K562 (cell line): ENCODE data around the gene IRF3. TPM values are rescaled to one million over a fixed set of nuclear protein-coding genes. Genes with fewer than 3 reads are reported as not detected.

Experiments used
- CBX1 ChIP-seq: sonication (generic); IDR thresholded peaks from 2 replicates; pipeline ENCODE4 v1.6.1; 2016; ENCODE audit warnings: antibody characterized with exemption, low read depth, mild to moderate bottlenecking
- E2F8 ChIP-seq: fragments of 450-650 bp; IDR thresholded peaks from 2 replicates; pipeline ENCODE4 v1.7.1; 2018; ENCODE audit warnings: mild to moderate bottlenecking, low read depth; ENCODE audit not compliant: partially characterized antibody
- GATA2 ChIP-seq: sonication (generic); formaldehyde crosslinking; IDR thresholded peaks from 2 replicates; pipeline ENCODE4 v1.4.0; 2020; ENCODE audit warnings: mild to moderate bottlenecking, missing genetic modification reagents
- GTF2A2 ChIP-seq: IDR thresholded peaks from 2 replicates; pipeline ENCODE4 v1.6.1; 2016; ENCODE audit warnings: mild to moderate bottlenecking, missing genetic modification characterization, missing compliant biosample characterization
- JUND ChIP-seq, 2 experiments: IDR thresholded peaks; 2 replicates in 1 of 2; 3 replicates in 1 of 2; pipeline ENCODE4 v1.6.1; 2011; ENCODE audit warnings: borderline replicate concordance in 2 of 2, low read depth in 2 of 2, low read length in 2 of 2, improper control_type of control experiment in 1 of 2, missing biosample characterization in 1 of 2, missing genetic modification characterization in 1 of 2, missing genetic modification reagents in 1 of 2
- MITF ChIP-seq: IDR thresholded peaks from 2 replicates; pipeline ENCODE4 v1.6.1; 2014; ENCODE audit warnings: antibody characterized with exemption
- PHF20 ChIP-seq: fragments of 450-650 bp; IDR thresholded peaks from 2 replicates; pipeline ENCODE4 v1.6.1; 2018; ENCODE audit not compliant: partially characterized antibody
- PTBP1 ChIP-seq: fragments of 200-400 bp; formaldehyde crosslinking; IDR thresholded peaks from 2 replicates; pipeline ENCODE4 v1.6.1; 2017; ENCODE audit warnings: low read depth, low read length
- SMAD1 ChIP-seq: fragments of 150-350 bp; IDR thresholded peaks from 2 replicates; pipeline ENCODE4 v1.6.1; 2014; ENCODE audit warnings: low read length, low read depth; ENCODE audit not compliant: partially characterized antibody
- SPI1 ChIP-seq: IDR thresholded peaks from 2 replicates; pipeline ENCODE4 v1.6.1; 2011; ENCODE audit warnings: low read depth, low read length, control low read depth, borderline replicate concordance
- SRSF9 ChIP-seq: fragments of 200-400 bp; formaldehyde crosslinking; IDR thresholded peaks from 2 replicates; pipeline ENCODE4 v1.6.1; 2017; ENCODE audit warnings: low read depth, low read length, borderline replicate concordance
- STAG1 ChIP-seq: sonication (generic); formaldehyde crosslinking; IDR thresholded peaks from 2 replicates; pipeline ENCODE4 v1.5.0; 2020; ENCODE audit warnings: missing genetic modification reagents, borderline replicate concordance
- ZC3H11A ChIP-seq: IDR thresholded peaks from 2 replicates; pipeline ENCODE4 v1.6.1; 2012; ENCODE audit warnings: low read depth, low read length, improper control_type of control experiment
- ZFX ChIP-seq: sonication (generic); formaldehyde crosslinking; IDR thresholded peaks from 2 replicates; pipeline ENCODE4 v1.8.0; 2022; ENCODE audit warnings: mild to moderate bottlenecking, missing genetic modification reagents, moderate library complexity
- ZNF12 ChIP-seq: sonication (generic); formaldehyde crosslinking; IDR thresholded peaks from 2 replicates; pipeline ENCODE4 v1.4.0; 2020; ENCODE audit warnings: mild to moderate bottlenecking, missing genetic modification reagents
- ZNF239 ChIP-seq: fragments of 250-450 bp; sonication (Bioruptor Pico); IDR thresholded peaks from 2 replicates; pipeline ENCODE4 v1.4.0; 2020; ENCODE audit warnings: mild to moderate bottlenecking
- ZNF57 ChIP-seq: fragments of 450-650 bp; formaldehyde crosslinking; IDR thresholded peaks from 2 replicates; pipeline ENCODE4 v1.4.0; 2020; ENCODE audit warnings: mild to moderate bottlenecking, moderate library complexity
- polyA plus RNA-seq, 8 experiments: library from polyadenylated mRNA; depleted of rRNA in 4 of 8; stranded (reverse) in 5 of 8; unstranded in 3 of 8; fragments of >200 nt; fragmentation: Nextera tagmentation in 2 of 8; fragmentation: Illumina TruSeq in 1 of 8; extraction: Ambion mirVana in 2 of 8; extraction: Trizol in 1 of 8; gene quantifications; 2 replicates each; pipeline versions ENCODE4 v1.2.1 to v1.2.3, GENCODE V29; 2011 to 2014; ENCODE audit warnings: inconsistent platforms in 1 of 8, missing spikeins in 1 of 8
- total RNA-seq, 7 experiments: library from RNA; depleted of rRNA in 6 of 7; stranded (reverse); fragments of >200 nt in 6 of 7; fragmentation: Illumina TruSeq in 2 of 7; extraction: Trizol in 2 of 7; gene quantifications; 2 replicates each; pipeline versions ENCODE4 v1.2.1 to v1.2.3, GENCODE V29; 2011 to 2021; ENCODE audit warnings: low replicate concordance in 1 of 7
- TF ChIP-seq, protein P1 (sequence below): sonication (generic); formaldehyde crosslinking; IDR thresholded peaks from 2 replicates; pipeline ENCODE4 v1.8.0; 2022; ENCODE audit warnings: missing genetic modification reagents, mild to moderate bottlenecking, borderline replicate concordance
- TF ChIP-seq, protein P2 (sequence below): fragments of 450-650 bp; IDR thresholded peaks from 2 replicates; pipeline ENCODE4 v1.6.1; 2014; ENCODE audit warnings: low read depth, mild to moderate bottlenecking, moderate library complexity, borderline replicate concordance

The IRF3 gene
- total and polyA plus RNA-seq, 9 of the 15 experiments (the other 6 are each of a cell fraction or from before 2014, with no cell fraction given), result 7.5 to 145 (median 65.4) TPM

- TF ChIP-seq E2F8 (peak; percentile 30), JUND (IDR thresholded peaks at IDR 0.05; ENCODE audit: borderline replicate concordance, low read depth, low read length) (peak; percentile 95), JUND (tag; IDR thresholded peaks at IDR 0.05; ENCODE audit: borderline replicate concordance, low read depth, low read length) (peak; percentile 80; the same call in 2 of the 3 replicates), ZFX (CRISPR knock-in tag) (peak; percentile 77), STAG1 (no peak), MITF (no peak), GTF2A2 (tag) (0 out of 2 replicates have a peak, but pooled peaks have one; percentile 31), CBX1 (peak; percentile 87), ZC3H11A (no peak), SPI1 (peak; percentile 57; the same call in 1 of the 2 replicates), PTBP1 (peak; percentile 91), PHF20 (peak; percentile 46), ZNF57 (CRISPR knock-in tag) (0 out of 2 replicates have a peak, but pooled peaks have one; percentile 10), ZNF239 (CRISPR knock-in tag) (no peak), GATA2 (CRISPR knock-in tag) (no peak), SMAD1 (peak; percentile 66), ZNF12 (0 out of 2 replicates have a peak, but pooled peaks have one; percentile 18), SRSF9 (no peak)
- TF ChIP-seq, protein P1, sequence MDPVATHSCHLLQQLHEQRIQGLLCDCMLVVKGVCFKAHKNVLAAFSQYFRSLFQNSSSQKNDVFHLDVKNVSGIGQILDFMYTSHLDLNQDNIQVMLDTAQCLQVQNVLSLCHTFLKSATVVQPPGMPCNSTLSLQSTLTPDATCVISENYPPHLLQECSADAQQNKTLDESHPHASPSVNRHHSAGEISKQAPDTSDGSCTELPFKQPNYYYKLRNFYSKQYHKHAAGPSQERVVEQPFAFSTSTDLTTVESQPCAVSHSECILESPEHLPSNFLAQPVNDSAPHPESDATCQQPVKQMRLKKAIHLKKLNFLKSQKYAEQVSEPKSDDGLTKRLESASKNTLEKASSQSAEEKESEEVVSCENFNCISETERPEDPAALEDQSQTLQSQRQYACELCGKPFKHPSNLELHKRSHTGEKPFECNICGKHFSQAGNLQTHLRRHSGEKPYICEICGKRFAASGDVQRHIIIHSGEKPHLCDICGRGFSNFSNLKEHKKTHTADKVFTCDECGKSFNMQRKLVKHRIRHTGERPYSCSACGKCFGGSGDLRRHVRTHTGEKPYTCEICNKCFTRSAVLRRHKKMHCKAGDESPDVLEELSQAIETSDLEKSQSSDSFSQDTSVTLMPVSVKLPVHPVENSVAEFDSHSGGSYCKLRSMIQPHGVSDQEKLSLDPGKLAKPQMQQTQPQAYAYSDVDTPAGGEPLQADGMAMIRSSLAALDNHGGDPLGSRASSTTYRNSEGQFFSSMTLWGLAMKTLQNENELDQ (CRISPR knock-in tag), result peak; percentile 46; the same call in 1 of the 2 replicates
- TF ChIP-seq, protein P2, sequence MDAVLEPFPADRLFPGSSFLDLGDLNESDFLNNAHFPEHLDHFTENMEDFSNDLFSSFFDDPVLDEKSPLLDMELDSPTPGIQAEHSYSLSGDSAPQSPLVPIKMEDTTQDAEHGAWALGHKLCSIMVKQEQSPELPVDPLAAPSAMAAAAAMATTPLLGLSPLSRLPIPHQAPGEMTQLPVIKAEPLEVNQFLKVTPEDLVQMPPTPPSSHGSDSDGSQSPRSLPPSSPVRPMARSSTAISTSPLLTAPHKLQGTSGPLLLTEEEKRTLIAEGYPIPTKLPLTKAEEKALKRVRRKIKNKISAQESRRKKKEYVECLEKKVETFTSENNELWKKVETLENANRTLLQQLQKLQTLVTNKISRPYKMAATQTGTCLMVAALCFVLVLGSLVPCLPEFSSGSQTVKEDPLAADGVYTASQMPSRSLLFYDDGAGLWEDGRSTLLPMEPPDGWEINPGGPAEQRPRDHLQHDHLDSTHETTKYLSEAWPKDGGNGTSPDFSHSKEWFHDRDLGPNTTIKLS, result 0 out of 2 replicates have a peak, but pooled peaks have one; percentile 13
Observed at GRCh38 chr19:49676136-49676783, 10.6 kb upstream of the IRF3 start (continued).
